GM10248 (cell line): Measurements from ENCODE around the gene ATP6V0E1.

Experiments
- CTCF ChIA-PET: fragments of 300-600 bp; sonication (Branson Sonifier 250); formaldehyde crosslinking; extraction: SDS; loops from one replicate; lab custom pipeline; 2021; ENCODE audit warnings: antibody characterized with exemption; lab: Yijun Ruan, JAX
- POLR2A ChIA-PET: fragments of 350-650 bp; sonication (Branson Sonifier 250); formaldehyde crosslinking; extraction: SDS; loops from one replicate; lab custom pipeline; 2020; ENCODE audit warnings: antibody characterized with exemption; lab: Yijun Ruan, JAX
- DNase-seq: peaks from one replicate; pipeline ENCODE4 v3.0.0; 2012; ENCODE audit errors: extremely low spot score
- TF ChIP-seq, protein P1 (sequence below): IDR thresholded peaks from 2 replicates; pipeline ENCODE4 v1.5.1; 2012; ENCODE audit warnings: mild to moderate bottlenecking, low read depth; ENCODE audit errors: extremely low read depth, missing control alignments, control extremely low read depth

ATP6V0E1 gene

DNA sequence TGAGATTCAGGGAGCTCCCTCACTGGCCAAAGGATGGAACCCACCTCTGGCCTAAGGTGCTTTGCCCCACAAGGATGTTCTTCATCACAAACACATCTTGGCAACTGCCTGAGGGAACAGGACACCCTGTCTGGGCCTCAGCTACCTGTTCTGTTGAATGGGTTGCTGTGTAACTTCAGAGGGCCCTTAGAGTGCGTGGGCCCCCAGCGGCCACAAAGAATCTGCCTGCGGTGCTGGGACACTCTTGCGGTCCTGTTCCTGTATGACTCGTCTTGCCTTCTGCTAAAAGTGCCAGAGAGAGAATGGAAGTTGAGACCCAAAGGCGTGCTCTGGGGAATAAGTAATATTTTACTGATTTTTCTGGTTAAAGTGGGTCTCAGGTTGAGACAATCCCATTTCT is 38.4 kb upstream of the ATP6V0E1 start:
- ChIA-PET CTCF (interaction anchor here (1.3 kb wide), 1 partner anchor 230 kb away, joined by 4 read pairs; no protein-coding TSS in a partner anchor), POLR2A (no interaction called here)
- no peak for DNase-seq
- TF ChIP-seq, protein P1, sequence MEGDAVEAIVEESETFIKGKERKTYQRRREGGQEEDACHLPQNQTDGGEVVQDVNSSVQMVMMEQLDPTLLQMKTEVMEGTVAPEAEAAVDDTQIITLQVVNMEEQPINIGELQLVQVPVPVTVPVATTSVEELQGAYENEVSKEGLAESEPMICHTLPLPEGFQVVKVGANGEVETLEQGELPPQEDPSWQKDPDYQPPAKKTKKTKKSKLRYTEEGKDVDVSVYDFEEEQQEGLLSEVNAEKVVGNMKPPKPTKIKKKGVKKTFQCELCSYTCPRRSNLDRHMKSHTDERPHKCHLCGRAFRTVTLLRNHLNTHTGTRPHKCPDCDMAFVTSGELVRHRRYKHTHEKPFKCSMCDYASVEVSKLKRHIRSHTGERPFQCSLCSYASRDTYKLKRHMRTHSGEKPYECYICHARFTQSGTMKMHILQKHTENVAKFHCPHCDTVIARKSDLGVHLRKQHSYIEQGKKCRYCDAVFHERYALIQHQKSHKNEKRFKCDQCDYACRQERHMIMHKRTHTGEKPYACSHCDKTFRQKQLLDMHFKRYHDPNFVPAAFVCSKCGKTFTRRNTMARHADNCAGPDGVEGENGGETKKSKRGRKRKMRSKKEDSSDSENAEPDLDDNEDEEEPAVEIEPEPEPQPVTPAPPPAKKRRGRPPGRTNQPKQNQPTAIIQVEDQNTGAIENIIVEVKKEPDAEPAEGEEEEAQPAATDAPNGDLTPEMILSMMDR = no peak

DNA sequence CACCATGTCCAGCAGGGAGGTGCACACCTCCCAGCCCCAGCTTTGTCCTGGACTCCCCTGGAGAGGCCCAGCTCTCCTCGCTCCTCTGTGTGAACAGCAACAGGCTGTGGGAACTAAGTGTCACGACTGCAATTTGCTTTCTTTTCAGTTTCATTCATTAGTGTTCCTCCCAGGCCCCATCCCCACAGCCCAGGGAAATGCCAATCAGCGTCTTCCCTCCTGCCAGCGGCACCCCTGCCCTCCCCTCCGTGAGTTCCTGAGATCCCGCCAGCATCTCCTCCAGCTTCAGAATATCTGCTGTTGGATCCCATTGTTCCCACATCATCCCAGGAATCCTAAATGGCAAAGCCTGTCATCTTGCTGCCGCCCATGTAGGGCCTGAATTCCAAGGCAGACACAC is 37.4 kb upstream of the ATP6V0E1 start:
- TF ChIP-seq, protein P1 = no peak
- ChIA-PET CTCF (interaction anchor here (4.0 kb wide), 1 partner anchor 14 kb away, joined by 25 read pairs; no protein-coding TSS in a partner anchor), POLR2A (interaction anchor here (0.6 kb wide), 1 partner anchor 112 kb away, joined by 3 read pairs; no protein-coding TSS in a partner anchor)
- DNase-seq = no peak

DNA sequence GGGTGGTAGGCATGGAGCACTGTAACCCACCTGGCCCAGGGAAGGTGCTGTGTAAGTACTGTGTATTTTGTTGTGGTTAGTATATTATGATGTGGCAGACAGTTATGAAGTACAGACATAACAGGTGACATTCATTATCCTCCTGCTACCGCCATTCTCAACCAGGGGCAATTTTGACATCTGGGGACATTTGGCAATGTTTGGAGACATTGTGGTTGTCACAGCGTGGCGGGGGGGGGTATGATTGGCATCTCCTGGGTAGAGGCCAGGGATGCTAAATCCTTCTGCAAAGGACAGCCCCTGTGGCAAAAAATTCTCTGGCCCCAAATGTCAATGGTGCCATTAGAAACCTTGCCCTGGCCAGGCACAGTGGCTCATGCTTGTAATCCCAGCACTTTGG is 34.1 kb upstream of the ATP6V0E1 start:
- no peak for DNase-seq
- ChIA-PET CTCF (interaction anchor here (1.3 to 4.0 kb wide), 4 partner anchors 10 to 235 kb away, joined by 4 to 25 read pairs (median 10); partner anchors contain the start of gene RPL26L1), POLR2A (no interaction called here)
- TF ChIP-seq, protein P1 = no peak

DNA sequence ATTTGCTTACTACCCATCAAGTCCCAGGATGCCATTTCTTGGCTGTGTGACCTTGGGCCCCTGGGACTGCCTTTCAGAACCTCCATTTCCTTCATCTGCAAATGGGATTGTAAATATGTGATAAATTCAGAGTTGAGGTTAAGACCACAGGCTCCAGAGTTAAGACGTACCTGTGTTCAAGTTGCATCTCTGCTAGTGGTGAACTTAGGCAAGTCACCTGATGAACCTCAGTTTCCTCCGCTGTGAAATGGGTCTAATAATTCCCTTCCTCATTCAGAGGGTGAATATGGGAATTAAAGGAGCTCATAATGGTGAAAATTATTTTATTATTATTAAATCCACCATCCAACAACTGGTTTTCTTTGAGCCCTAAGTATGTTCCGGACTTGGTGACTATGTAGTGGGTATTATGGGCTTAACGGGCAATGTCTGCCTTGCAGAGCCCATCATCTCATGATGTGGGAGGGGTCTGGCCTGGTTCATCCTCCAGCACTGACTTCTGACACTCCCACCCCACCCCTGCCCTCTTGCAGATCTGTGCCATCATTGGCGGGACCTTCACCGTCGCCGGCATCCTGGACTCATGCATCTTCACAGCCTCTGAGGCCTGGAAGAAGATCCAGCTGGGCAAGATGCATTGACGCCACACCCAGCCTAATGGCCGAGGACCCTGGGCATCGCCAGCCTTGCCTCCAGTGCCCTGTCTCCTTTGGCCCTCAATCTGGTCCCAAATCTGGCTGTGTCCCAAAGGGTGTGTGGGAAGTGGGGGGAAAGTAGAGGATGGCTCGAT is 33.2 kb upstream of the ATP6V0E1 start:
- TF ChIP-seq, protein P1 = no peak
- no peak for DNase-seq
- ChIA-PET CTCF (interaction anchor here (1.0 to 1.9 kb wide), 4 partner anchors 9 to 235 kb away, joined by 4 to 6 read pairs (median 5); partner anchors contain the start of gene RPL26L1), POLR2A (no interaction called here)

DNA sequence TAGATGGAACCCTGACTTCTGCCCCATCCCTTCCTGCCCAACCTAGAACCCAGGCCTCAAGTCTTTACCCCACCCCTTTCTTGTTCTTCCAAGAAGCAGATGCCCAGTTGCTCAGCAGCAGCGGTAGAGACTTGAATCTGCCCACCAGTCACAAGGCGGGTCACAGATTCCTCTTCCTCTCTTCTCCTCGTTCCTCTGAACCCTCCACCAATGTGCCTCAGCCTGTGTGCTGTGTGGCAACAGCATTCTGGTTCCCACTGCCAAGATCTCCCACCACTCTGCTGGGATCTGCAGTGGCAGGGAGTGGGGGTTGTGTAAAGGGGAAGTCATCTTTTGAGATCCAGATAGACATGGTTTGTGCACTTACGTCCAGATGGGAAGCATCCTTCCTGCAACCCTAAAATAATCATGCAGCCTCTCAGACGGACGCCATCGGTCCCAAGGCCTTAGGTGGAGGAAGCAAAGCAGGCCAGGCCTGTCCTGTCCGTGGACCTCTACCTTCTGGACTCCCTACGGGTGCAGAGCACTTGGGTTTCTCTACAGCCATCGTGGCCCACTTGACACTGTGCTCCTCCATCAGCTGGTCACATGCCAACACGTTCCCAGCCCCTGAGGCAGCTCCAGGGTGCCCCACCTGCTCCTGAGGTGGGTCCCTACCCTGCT is 32.1 kb upstream of the ATP6V0E1 start:
- ChIA-PET POLR2A (no interaction called here), CTCF (interaction anchor here (1.3 to 1.9 kb wide), 4 partner anchors 8 to 238 kb away, joined by 4 to 6 read pairs (median 6); partner anchors contain the start of gene RPL26L1)
- DNase-seq = no peak
- TF ChIP-seq, protein P1 = no peak

DNA sequence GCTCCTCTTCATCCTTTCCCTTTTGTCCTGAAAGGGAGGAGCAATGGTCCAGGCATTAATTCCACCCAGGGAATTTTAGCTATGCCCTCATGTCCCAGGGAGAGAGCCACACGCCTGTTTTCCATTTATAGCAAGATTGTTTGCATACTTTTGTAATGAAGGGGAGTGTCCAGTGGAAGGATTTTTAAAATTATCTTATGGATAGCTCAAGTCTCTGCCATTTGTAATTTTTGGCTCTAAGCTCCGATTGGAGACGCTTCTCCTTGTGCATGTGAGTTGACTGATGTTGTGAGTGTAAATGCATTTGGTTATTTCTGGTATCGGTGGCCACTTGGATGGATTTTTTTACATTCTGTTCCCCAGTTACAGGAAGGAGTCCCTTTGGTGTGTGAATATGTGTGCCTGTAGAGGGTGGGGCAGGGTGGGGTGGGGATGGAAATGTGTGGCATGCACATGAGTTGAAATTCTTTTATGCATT is 31.5 kb upstream of the ATP6V0E1 start:
- TF ChIP-seq, protein P1 = no peak
- ChIA-PET POLR2A (no interaction called here), CTCF (interaction anchor here (1.3 to 1.9 kb wide), 3 partner anchors 20 to 239 kb away, joined by 4 to 6 read pairs (median 5); no protein-coding TSS in a partner anchor)
- no peak for DNase-seq
